Measurements from ENCODE around the gene MMP2. TPM values are rescaled to one million over a fixed set of nuclear protein-coding genes. Genes with fewer than 3 reads are reported as not detected.

Gene MMP2
- total RNA-seq, 1 donor from 2014 or later: 0.32 TPM

- intact Hi-C loops (cut with micrococcal nuclease): no loop called here
Observed at GRCh38 chr16:55510185-55510805, 31.3 kb downstream of the MMP2 start.

- intact Hi-C loops (cut with micrococcal nuclease): no loop called here
Observed at GRCh38 chr16:55512941-55513340, 33.9 kb downstream of the MMP2 start.

GRCh38 chr16:55513616-55514015 lies 34.6 kb downstream of the MMP2 start:
- intact Hi-C loops (cut with micrococcal nuclease): no loop called here

- intact Hi-C loops (cut with micrococcal nuclease): no loop called here
Observed at GRCh38 chr16:55515111-55515510, 36.1 kb downstream of the MMP2 start.

GRCh38 chr16:55521792-55522191 lies 42.8 kb downstream of the MMP2 start:
- intact Hi-C loops (cut with micrococcal nuclease): no loop called here

- intact Hi-C loops (cut with micrococcal nuclease): no loop called here
Observed at GRCh38 chr16:55526441-55526840, 47.4 kb downstream of the MMP2 start.

- intact Hi-C loops (cut with micrococcal nuclease): no loop called here
Observed at GRCh38 chr16:55527885-55528284, 48.9 kb downstream of the MMP2 start.

GRCh38 chr16:55529018-55529417 lies 50.0 kb downstream of the MMP2 start:
- intact Hi-C loops (cut with micrococcal nuclease): no loop called here

GRCh38 chr16:55530316-55530856 lies 51.4 kb downstream of the MMP2 start:
- intact Hi-C loops (cut with micrococcal nuclease): loop anchor here (2.0 kb wide), 1 partner anchor 20 kb away; no protein-coding TSS in a partner anchor

- intact Hi-C loops (cut with micrococcal nuclease): no loop called here
Observed at GRCh38 chr16:55532227-55532626, 53.2 kb downstream of the MMP2 start.

- intact Hi-C loops (cut with micrococcal nuclease): no loop called here
Observed at GRCh38 chr16:55534756-55535155, 55.8 kb downstream of the MMP2 start.

GRCh38 chr16:55539049-55539448 lies 60.1 kb downstream of the MMP2 start:
- intact Hi-C loops (cut with micrococcal nuclease): no loop called here

- intact Hi-C loops (cut with micrococcal nuclease): no loop called here
Observed at GRCh38 chr16:55539488-55539887, 60.5 kb downstream of the MMP2 start.

GRCh38 chr16:55540221-55540620 lies 61.2 kb downstream of the MMP2 start:
- intact Hi-C loops (cut with micrococcal nuclease): no loop called here

GRCh38 chr16:55542459-55543082 lies 63.6 kb downstream of the MMP2 start:
- intact Hi-C loops (cut with micrococcal nuclease): loop anchor here (1.0 kb wide), 2 partner anchors 77 to 158 kb away; no protein-coding TSS in a partner anchor

- intact Hi-C loops (cut with micrococcal nuclease): loop anchor here (1.0 kb wide), 2 partner anchors 78 to 157 kb away; no protein-coding TSS in a partner anchor
Observed at GRCh38 chr16:55543472-55543871, 64.5 kb downstream of the MMP2 start.

- intact Hi-C loops (cut with micrococcal nuclease): no loop called here
Observed at GRCh38 chr16:55552621-55553020, 73.6 kb downstream of the MMP2 start.

GRCh38 chr16:55555436-55555835 lies 76.4 kb downstream of the MMP2 start:
- intact Hi-C loops (cut with micrococcal nuclease): no loop called here

Other genes with a start within 250 kb of the MMP2 start
- not detected in 2 replicates for gene IRX6, start 155.0 kb upstream of the MMP2 start, total RNA-seq
- 1.3 and 2.7 TPM in 2 replicates for gene LPCAT2, start 29.9 kb downstream of the MMP2 start, total RNA-seq
- gene CAPNS2, start 87.5 kb downstream of the MMP2 start, total RNA-seq: 0.20 TPM in 1 of 2 replicates, not detected in the other
- not detected in 2 replicates for gene SLC6A2, start 176.8 kb downstream of the MMP2 start, total RNA-seq

All from T-helper 1 cell treated with Interleukin-12 subunit alpha and Interleukin-12 subunit beta and Interleukin-4 antibody, amounts not matched to agents 30 ng/mL and 1 ng/mL, for 36 hours (primary cell).